SK-N-SH treated with all-trans-retinoic acid at 6 μM for 48 hours (cell line): ENCODE data around the gene MDFIC.

Source experiments
- ATAC-seq: fragments of 200-7000 bp; cut with Tn5 transposase; 3 replicates; pipeline ENCODE4 v1.9.1; 2020; ENCODE audit warnings: mild to moderate bottlenecking, moderate library complexity
- ARNTL ChIP-seq: fragments of 450-650 bp; formaldehyde crosslinking; IDR thresholded peaks from 2 replicates; pipeline ENCODE4 v1.5.0; 2020; ENCODE audit warnings: low read depth, mild to moderate bottlenecking, moderate library complexity, borderline replicate concordance
- BACH2 ChIP-seq: fragments of 250-450 bp; sonication (Bioruptor Pico); IDR thresholded peaks from 2 replicates; pipeline ENCODE4 v1.9.0; 2021; ENCODE audit warnings: mild to moderate bottlenecking, borderline replicate concordance
- CSDC2 ChIP-seq: fragments of 250-450 bp; sonication (Bioruptor Pico); IDR thresholded peaks from 2 replicates; pipeline ENCODE4 v1.5.0; 2020; ENCODE audit warnings: mild to moderate bottlenecking, moderate library complexity
- ESRRG ChIP-seq: fragments of 250-450 bp; sonication (Bioruptor Pico); IDR thresholded peaks from 2 replicates; pipeline ENCODE4 v1.6.1; 2021; ENCODE audit warnings: mild to moderate bottlenecking
- GLIS3 ChIP-seq: fragments of 250-450 bp; sonication (Bioruptor Pico); IDR thresholded peaks from 2 replicates; pipeline ENCODE4 v1.5.0; 2020; ENCODE audit warnings: mild to moderate bottlenecking, moderate library complexity
- ISL1 ChIP-seq: fragments of 250-450 bp; sonication (Bioruptor Pico); IDR thresholded peaks from 2 replicates; pipeline ENCODE4 v2.1.2; 2022; ENCODE audit warnings: mild to moderate bottlenecking, moderate library complexity
- POU6F1 ChIP-seq: fragments of 250-450 bp; sonication (Bioruptor Pico); IDR thresholded peaks from 2 replicates; pipeline ENCODE4 v1.8.0; 2021; ENCODE audit warnings: low read depth, mild to moderate bottlenecking, moderate library complexity, borderline replicate concordance
- PPARA ChIP-seq: fragments of 250-450 bp; sonication (Bioruptor Pico); IDR thresholded peaks from 2 replicates; pipeline ENCODE4 v1.5.0; 2020; ENCODE audit warnings: mild to moderate bottlenecking, borderline replicate concordance
- RARB ChIP-seq: fragments of 250-450 bp; sonication (Bioruptor Pico); IDR thresholded peaks from 2 replicates; pipeline ENCODE4 v1.8.0; 2021; ENCODE audit warnings: mild to moderate bottlenecking, moderate library complexity
- SNAI2 ChIP-seq: fragments of 250-450 bp; sonication (Bioruptor Pico); IDR thresholded peaks from 2 replicates; pipeline ENCODE4 v1.5.0; 2020; ENCODE audit warnings: mild to moderate bottlenecking, moderate library complexity
- TCF4 ChIP-seq: fragments of 250-450 bp; sonication (Bioruptor Pico); IDR thresholded peaks from 2 replicates; pipeline ENCODE4 v1.8.0; 2021; ENCODE audit warnings: mild to moderate bottlenecking, moderate library complexity, borderline replicate concordance
- TOX ChIP-seq: fragments of 250-450 bp; sonication (Bioruptor Pico); IDR thresholded peaks from 2 replicates; pipeline ENCODE4 v1.8.0; 2021; ENCODE audit warnings: mild to moderate bottlenecking, moderate library complexity, borderline replicate concordance
- ZC3H10 ChIP-seq: fragments of 250-450 bp; sonication (Bioruptor Pico); IDR thresholded peaks from 2 replicates; pipeline ENCODE4 v1.5.1; 2021; ENCODE audit warnings: mild to moderate bottlenecking, moderate library complexity
- ZFP3 ChIP-seq: fragments of 250-450 bp; sonication (Bioruptor Pico); IDR thresholded peaks from 2 replicates; pipeline ENCODE4 v1.5.0; 2020; ENCODE audit warnings: mild to moderate bottlenecking, moderate library complexity
- ZFP30 ChIP-seq: fragments of 450-650 bp; formaldehyde crosslinking; IDR thresholded peaks from 2 replicates; pipeline ENCODE4 v1.5.0; 2022; ENCODE audit warnings: mild to moderate bottlenecking, moderate library complexity
- ZNF565 ChIP-seq: fragments of 450-650 bp; formaldehyde crosslinking; conservative IDR thresholded peaks from 2 replicates; pipeline ENCODE4 v1.5.0; 2020; ENCODE audit warnings: low read depth, mild to moderate bottlenecking, moderate library complexity
- ZNF8 ChIP-seq: fragments of 450-650 bp; formaldehyde crosslinking; IDR thresholded peaks from 2 replicates; pipeline ENCODE4 v1.5.0; 2020; ENCODE audit warnings: mild to moderate bottlenecking, moderate library complexity
- TF ChIP-seq, protein P1 (sequence below): fragments of 250-450 bp; sonication (Bioruptor Pico); IDR thresholded peaks from 2 replicates; pipeline ENCODE4 v1.8.0; 2020; ENCODE audit warnings: mild to moderate bottlenecking, moderate library complexity, borderline replicate concordance
- TF ChIP-seq, protein P2 (sequence below): fragments of 250-450 bp; sonication (Bioruptor Pico); IDR thresholded peaks from 2 replicates; pipeline ENCODE4 v1.5.1; 2021; ENCODE audit warnings: mild to moderate bottlenecking, moderate library complexity
- TF ChIP-seq, protein P3 (sequence below): fragments of 250-450 bp; sonication (Bioruptor Pico); IDR thresholded peaks from 2 replicates; pipeline ENCODE4 v1.5.0; 2020; ENCODE audit warnings: mild to moderate bottlenecking, moderate library complexity
- TF ChIP-seq, protein P4 (sequence below): fragments of 250-450 bp; sonication (Bioruptor Pico); IDR thresholded peaks from 2 replicates; pipeline ENCODE4 v1.5.1; 2020; ENCODE audit warnings: low read depth, mild to moderate bottlenecking, moderate library complexity

MDFIC gene

DNA sequence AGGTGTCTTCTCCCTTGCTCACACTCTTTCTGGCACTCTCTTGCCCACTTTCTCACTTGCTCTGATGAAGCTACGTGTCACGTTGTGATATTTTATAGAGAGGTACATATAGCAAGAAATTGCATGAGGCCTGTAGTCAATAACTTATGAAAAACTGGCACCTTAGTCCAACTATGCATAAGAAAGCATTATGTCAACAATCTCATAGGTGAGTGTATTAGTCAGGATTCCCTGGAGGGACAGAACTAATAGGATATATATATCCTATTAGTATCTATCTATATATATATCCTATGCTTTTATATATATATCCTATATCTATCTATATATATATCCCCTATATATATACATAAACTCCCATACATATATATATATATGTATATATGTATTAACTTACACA lies 18.8 kb upstream of the MDFIC start:
- TF ChIP-seq TOX (CRISPR knock-in tag) (no peak), PPARA (no peak), ESRRG (CRISPR knock-in tag) (no peak), BACH2 (CRISPR knock-in tag) (no peak), RARB (no peak), SNAI2 (CRISPR knock-in tag) (no peak), POU6F1 (CRISPR knock-in tag) (no peak), ZFP30 (CRISPR knock-in tag) (no peak), ISL1 (no peak), ZNF8 (CRISPR knock-in tag) (no peak), ZC3H10 (CRISPR knock-in tag) (no peak), TCF4 (CRISPR knock-in tag) (no peak), ARNTL (no peak), ZFP3 (CRISPR knock-in tag) (no peak)
- TF ChIP-seq, protein P1, sequence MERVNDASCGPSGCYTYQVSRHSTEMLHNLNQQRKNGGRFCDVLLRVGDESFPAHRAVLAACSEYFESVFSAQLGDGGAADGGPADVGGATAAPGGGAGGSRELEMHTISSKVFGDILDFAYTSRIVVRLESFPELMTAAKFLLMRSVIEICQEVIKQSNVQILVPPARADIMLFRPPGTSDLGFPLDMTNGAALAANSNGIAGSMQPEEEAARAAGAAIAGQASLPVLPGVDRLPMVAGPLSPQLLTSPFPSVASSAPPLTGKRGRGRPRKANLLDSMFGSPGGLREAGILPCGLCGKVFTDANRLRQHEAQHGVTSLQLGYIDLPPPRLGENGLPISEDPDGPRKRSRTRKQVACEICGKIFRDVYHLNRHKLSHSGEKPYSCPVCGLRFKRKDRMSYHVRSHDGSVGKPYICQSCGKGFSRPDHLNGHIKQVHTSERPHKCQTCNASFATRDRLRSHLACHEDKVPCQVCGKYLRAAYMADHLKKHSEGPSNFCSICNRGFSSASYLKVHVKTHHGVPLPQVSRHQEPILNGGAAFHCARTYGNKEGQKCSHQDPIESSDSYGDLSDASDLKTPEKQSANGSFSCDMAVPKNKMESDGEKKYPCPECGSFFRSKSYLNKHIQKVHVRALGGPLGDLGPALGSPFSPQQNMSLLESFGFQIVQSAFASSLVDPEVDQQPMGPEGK (CRISPR knock-in tag): no peak
- TF ChIP-seq, protein P2, sequence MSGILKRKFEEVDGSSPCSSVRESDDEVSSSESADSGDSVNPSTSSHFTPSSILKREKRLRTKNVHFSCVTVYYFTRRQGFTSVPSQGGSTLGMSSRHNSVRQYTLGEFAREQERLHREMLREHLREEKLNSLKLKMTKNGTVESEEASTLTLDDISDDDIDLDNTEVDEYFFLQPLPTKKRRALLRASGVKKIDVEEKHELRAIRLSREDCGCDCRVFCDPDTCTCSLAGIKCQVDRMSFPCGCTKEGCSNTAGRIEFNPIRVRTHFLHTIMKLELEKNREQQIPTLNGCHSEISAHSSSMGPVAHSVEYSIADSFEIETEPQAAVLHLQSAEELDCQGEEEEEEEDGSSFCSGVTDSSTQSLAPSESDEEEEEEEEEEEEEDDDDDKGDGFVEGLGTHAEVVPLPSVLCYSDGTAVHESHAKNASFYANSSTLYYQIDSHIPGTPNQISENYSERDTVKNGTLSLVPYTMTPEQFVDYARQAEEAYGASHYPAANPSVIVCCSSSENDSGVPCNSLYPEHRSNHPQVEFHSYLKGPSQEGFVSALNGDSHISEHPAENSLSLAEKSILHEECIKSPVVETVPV (CRISPR knock-in tag): no peak
- TF ChIP-seq, protein P3, sequence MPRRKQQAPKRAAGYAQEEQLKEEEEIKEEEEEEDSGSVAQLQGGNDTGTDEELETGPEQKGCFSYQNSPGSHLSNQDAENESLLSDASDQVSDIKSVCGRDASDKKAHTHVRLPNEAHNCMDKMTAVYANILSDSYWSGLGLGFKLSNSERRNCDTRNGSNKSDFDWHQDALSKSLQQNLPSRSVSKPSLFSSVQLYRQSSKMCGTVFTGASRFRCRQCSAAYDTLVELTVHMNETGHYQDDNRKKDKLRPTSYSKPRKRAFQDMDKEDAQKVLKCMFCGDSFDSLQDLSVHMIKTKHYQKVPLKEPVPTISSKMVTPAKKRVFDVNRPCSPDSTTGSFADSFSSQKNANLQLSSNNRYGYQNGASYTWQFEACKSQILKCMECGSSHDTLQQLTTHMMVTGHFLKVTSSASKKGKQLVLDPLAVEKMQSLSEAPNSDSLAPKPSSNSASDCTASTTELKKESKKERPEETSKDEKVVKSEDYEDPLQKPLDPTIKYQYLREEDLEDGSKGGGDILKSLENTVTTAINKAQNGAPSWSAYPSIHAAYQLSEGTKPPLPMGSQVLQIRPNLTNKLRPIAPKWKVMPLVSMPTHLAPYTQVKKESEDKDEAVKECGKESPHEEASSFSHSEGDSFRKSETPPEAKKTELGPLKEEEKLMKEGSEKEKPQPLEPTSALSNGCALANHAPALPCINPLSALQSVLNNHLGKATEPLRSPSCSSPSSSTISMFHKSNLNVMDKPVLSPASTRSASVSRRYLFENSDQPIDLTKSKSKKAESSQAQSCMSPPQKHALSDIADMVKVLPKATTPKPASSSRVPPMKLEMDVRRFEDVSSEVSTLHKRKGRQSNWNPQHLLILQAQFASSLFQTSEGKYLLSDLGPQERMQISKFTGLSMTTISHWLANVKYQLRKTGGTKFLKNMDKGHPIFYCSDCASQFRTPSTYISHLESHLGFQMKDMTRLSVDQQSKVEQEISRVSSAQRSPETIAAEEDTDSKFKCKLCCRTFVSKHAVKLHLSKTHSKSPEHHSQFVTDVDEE (CRISPR knock-in tag): no peak
- TF ChIP-seq, protein P4, sequence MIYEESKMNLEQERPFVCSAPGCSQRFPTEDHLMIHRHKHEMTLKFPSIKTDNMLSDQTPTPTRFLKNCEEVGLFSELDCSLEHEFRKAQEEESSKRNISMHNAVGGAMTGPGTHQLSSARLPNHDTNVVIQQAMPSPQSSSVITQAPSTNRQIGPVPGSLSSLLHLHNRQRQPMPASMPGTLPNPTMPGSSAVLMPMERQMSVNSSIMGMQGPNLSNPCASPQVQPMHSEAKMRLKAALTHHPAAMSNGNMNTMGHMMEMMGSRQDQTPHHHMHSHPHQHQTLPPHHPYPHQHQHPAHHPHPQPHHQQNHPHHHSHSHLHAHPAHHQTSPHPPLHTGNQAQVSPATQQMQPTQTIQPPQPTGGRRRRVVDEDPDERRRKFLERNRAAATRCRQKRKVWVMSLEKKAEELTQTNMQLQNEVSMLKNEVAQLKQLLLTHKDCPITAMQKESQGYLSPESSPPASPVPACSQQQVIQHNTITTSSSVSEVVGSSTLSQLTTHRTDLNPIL: no peak
- ATAC-seq: no peak

DNA sequence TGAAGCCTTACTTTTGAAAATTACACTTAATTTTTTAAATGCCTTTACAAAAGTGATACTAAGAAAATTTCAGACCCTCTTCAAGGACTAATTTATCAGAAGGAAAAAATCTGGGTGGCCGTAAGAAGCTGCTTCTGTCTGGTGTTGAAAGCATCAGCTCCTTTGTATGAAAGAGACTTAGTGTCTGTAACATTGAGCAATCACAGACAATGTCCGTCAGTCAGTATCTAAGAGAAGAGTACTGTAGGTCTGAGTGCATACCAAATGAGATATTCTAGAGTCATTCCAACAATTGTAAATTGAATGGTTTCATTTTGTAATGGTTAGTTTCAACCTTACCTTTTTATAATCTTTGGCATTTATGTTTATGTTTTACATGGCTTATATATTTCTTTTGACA lies 11.1 kb upstream of the MDFIC start:
- no peak for ATAC-seq
- TF ChIP-seq BACH2 (CRISPR knock-in tag) (no peak), RARB (no peak), ESRRG (CRISPR knock-in tag) (no peak), CSDC2 (no peak), ZC3H10 (CRISPR knock-in tag) (no peak), POU6F1 (CRISPR knock-in tag) (no peak), ZFP3 (CRISPR knock-in tag) (no peak), PPARA (no peak), ISL1 (no peak), GLIS3 (CRISPR knock-in tag) (no peak), TOX (CRISPR knock-in tag) (no peak), TCF4 (CRISPR knock-in tag) (no peak), ZNF565 (no peak)
- TF ChIP-seq, protein P4: no peak
- TF ChIP-seq, protein P1 (CRISPR knock-in tag): no peak
- TF ChIP-seq, protein P3 (CRISPR knock-in tag): no peak
